H9 (cell line): ENCODE data around the gene LRRC61. TPM values are rescaled to one million over a fixed set of nuclear protein-coding genes. Genes with fewer than 3 reads are reported as not detected.

Experiments used
- DNase-seq: peaks from one replicate; pipeline ENCODE4 v3.0.0-alpha.2; 2017
- H2AFZ ChIP-seq: one replicate; pipeline ENCODE4 v1.6.1; 2013; ENCODE audit warnings: mild to moderate bottlenecking, low read length, control low read depth, moderate library complexity
- H2AK5ac ChIP-seq: 2 replicates; pipeline ENCODE4 v1.6.1; 2013; ENCODE audit warnings: low read length, control low read depth, mixed read lengths; ENCODE audit not compliant: insufficient read length
- H2BK120ac ChIP-seq: one replicate; pipeline ENCODE4 v1.6.1; 2013; ENCODE audit warnings: low read depth, mild to moderate bottlenecking, low read length, control low read depth, inconsistent platforms; ENCODE audit not compliant: poor library complexity, severe bottlenecking
- H2BK12ac ChIP-seq: 2 replicates; pipeline ENCODE4 v1.6.1; 2013; ENCODE audit warnings: low read length, control low read depth, mixed read lengths, low read depth; ENCODE audit not compliant: insufficient read length
- H2BK15ac ChIP-seq: 2 replicates; pipeline ENCODE4 v1.6.1; 2013; ENCODE audit warnings: low read depth, low read length, control low read depth
- H2BK20ac ChIP-seq: one replicate; pipeline ENCODE4 v1.6.1; 2013; ENCODE audit warnings: low read depth, mild to moderate bottlenecking, low read length, control low read depth, inconsistent platforms; ENCODE audit not compliant: poor library complexity, severe bottlenecking
- H2BK5ac ChIP-seq: 2 replicates; pipeline ENCODE4 v1.6.1; 2013; ENCODE audit warnings: low read length, control low read depth, mixed read lengths; ENCODE audit not compliant: insufficient read length
- H3K14ac ChIP-seq: 2 replicates; pipeline ENCODE4 v1.6.1; 2013; ENCODE audit warnings: low read length, control low read depth; ENCODE audit not compliant: insufficient read depth
- H3K18ac ChIP-seq: 2 replicates; pipeline ENCODE4 v1.6.1; 2013; ENCODE audit warnings: low read depth, mild to moderate bottlenecking, mixed read lengths, low read length, control low read depth; ENCODE audit not compliant: insufficient read length
- H3K23ac ChIP-seq: 2 replicates; pipeline ENCODE4 v1.6.1; 2013; ENCODE audit warnings: low read length, control low read depth, mixed read lengths, low read depth; ENCODE audit not compliant: insufficient read length
- H3K23me2 ChIP-seq: 2 replicates; pipeline ENCODE4 v1.6.1; 2013; ENCODE audit warnings: low read depth, mild to moderate bottlenecking, mixed read lengths, low read length, control low read depth; ENCODE audit not compliant: insufficient read length, poor library complexity, severe bottlenecking
- H3K27ac ChIP-seq: 2 replicates; pipeline ENCODE4 v1.5.1; 2013; ENCODE audit warnings: low read length, control low read depth, mixed read lengths, low read depth; ENCODE audit not compliant: insufficient read length
- H3K27me3 ChIP-seq: 2 replicates; pipeline ENCODE4 v1.6.1; 2013; ENCODE audit warnings: low read length, control low read depth, inconsistent platforms; ENCODE audit not compliant: insufficient read depth
- H3K4ac ChIP-seq: 2 replicates; pipeline ENCODE4 v1.6.1; 2013; ENCODE audit warnings: low read depth, mild to moderate bottlenecking, control low read depth, inconsistent platforms, low read length, moderate library complexity
- H3K4me1 ChIP-seq: 2 replicates; pipeline ENCODE4 v1.6.1; 2013; ENCODE audit warnings: low read length, control low read depth, inconsistent platforms; ENCODE audit not compliant: insufficient read depth
- H3K4me2 ChIP-seq: 2 replicates; pipeline ENCODE4 v1.6.1; 2013; ENCODE audit warnings: low read length, control low read depth, mixed read lengths; ENCODE audit not compliant: insufficient read length, insufficient read depth
- H3K56ac ChIP-seq: 2 replicates; pipeline ENCODE4 v1.6.1; 2013; ENCODE audit warnings: low read depth, mild to moderate bottlenecking, mixed read lengths, low read length, control low read depth; ENCODE audit not compliant: insufficient read length
- H3K79me1 ChIP-seq: 2 replicates; pipeline ENCODE4 v1.6.1; 2013; ENCODE audit warnings: low read depth, mild to moderate bottlenecking, moderate library complexity, low read length, control low read depth, inconsistent platforms; ENCODE audit not compliant: insufficient read depth, poor library complexity, severe bottlenecking
- H3K79me2 ChIP-seq: 2 replicates; pipeline ENCODE4 v1.6.1; 2013; ENCODE audit warnings: low read length, control low read depth, inconsistent platforms; ENCODE audit not compliant: insufficient read depth
- H3K9ac ChIP-seq: 2 replicates; pipeline ENCODE4 v1.6.1; 2013; ENCODE audit warnings: low read length, control low read depth, mixed read lengths; ENCODE audit not compliant: insufficient read length; ENCODE audit errors: extremely low read depth
- H3K9me3 ChIP-seq: one replicate; pipeline ENCODE4 v1.6.1; 2013; ENCODE audit warnings: low read depth, low read length, inconsistent platforms; ENCODE audit not compliant: control insufficient read depth
- H3T11ph ChIP-seq: one replicate; pipeline ENCODE4 v1.6.1; 2013; ENCODE audit warnings: mild to moderate bottlenecking, low read length, control low read depth, inconsistent platforms
- H4K20me1 ChIP-seq: one replicate; pipeline ENCODE4 v1.6.1; 2013; ENCODE audit not compliant: control insufficient read depth, insufficient read length, insufficient read depth
- H4K5ac ChIP-seq: 2 replicates; pipeline ENCODE4 v1.6.1; 2013; ENCODE audit warnings: low read depth, mild to moderate bottlenecking, mixed read lengths, low read length, control low read depth; ENCODE audit not compliant: insufficient read length
- H4K8ac ChIP-seq: replicated peaks from 2 replicates; pipeline ENCODE4 v1.6.1; 2013; ENCODE audit warnings: low read length, control low read depth, mixed read lengths, low read depth; ENCODE audit not compliant: insufficient read length
- H4K91ac ChIP-seq: 2 replicates; pipeline ENCODE4 v1.6.1; 2013; ENCODE audit warnings: low read depth, mild to moderate bottlenecking, moderate library complexity, mixed read lengths, low read length, control low read depth; ENCODE audit not compliant: insufficient read length
- H3K27ac Mint-ChIP-seq, 3 experiments: 2 replicates in 2 of 3; 3 replicates in 1 of 3; pipeline ENCODE4 v1.8.0; 2020 to 2021; ENCODE audit warnings: mixed read lengths in 3 of 3, mild to moderate bottlenecking in 1 of 3, moderate library complexity in 1 of 3
- H3K27me3 Mint-ChIP-seq: 2 replicates; pipeline ENCODE4 v1.8.0; 2021; ENCODE audit warnings: low read depth, mild to moderate bottlenecking, moderate library complexity, mixed read lengths
- H3K36me3 Mint-ChIP-seq, 3 experiments: 2 replicates in 2 of 3; 3 replicates in 1 of 3; pipeline ENCODE4 v1.8.0; 2020 to 2021; ENCODE audit warnings: low read depth in 3 of 3, mixed read lengths in 3 of 3; ENCODE audit not compliant: insufficient read depth in 1 of 3
- H3K4me1 Mint-ChIP-seq, 2 experiments: 2 replicates each; pipeline ENCODE4 v1.8.0; 2020; ENCODE audit warnings: mixed read lengths in 2 of 2
- H3K4me3 Mint-ChIP-seq, 2 experiments: 2 replicates in 1 of 2; 3 replicates in 1 of 2; pipeline ENCODE4 v1.8.0; 2020 to 2021; ENCODE audit warnings: mild to moderate bottlenecking in 2 of 2, mixed read lengths in 2 of 2, moderate library complexity in 1 of 2
- H3K9me3 Mint-ChIP-seq, 2 experiments: 2 replicates in 1 of 2; 3 replicates in 1 of 2; pipeline ENCODE4 v1.8.0; 2020; ENCODE audit warnings: mild to moderate bottlenecking in 2 of 2, mixed read lengths in 2 of 2, moderate library complexity in 1 of 2
- WGBS: extraction: QIAGEN DNeasy Blood & Tissue Kit; methylation state at CpG from one replicate; pipeline ENCODE4 v1.1.7; 2013; ENCODE audit warnings: missing lambda C conversion rate, low lambda C conversion rate, mixed read lengths; ENCODE audit not compliant: insufficient read length; ENCODE audit errors: extremely low coverage; 5-methylcytosine and 5-hydroxymethylcytosine counted together
- total RNA-seq: library from RNA; stranded (reverse); gene quantifications from 2 replicates; pipeline ENCODE4 v1.2.1, GENCODE V29; 2021
- TF ChIP-seq, protein P1 (sequence below): fragments of 200-600 bp; sonication (generic); conservative IDR thresholded peaks from 3 replicates; pipeline ENCODE4 v1.8.0; 2021; ENCODE audit warnings: antibody characterized with exemption, mild to moderate bottlenecking

The LRRC61 gene
- total RNA-seq, 1 experiment from 2014 or later: 24.4 TPM

GRCh38 chr7:150363872-150364271, 40.7 kb downstream of the LRRC61 start:
- Histone ChIP-seq H3K9ac (no peak overlapping the region), H3K18ac (no peak overlapping the region), H3K27ac (no peak overlapping the region), H3K56ac (no peak overlapping the region), H3K79me2 (no peaks in the 10 kb centered on the region), H4K20me1 (no peaks in the 10 kb centered on the region), H3K4ac (no peak overlapping the region; the same call in 1 of the 2 replicates), H3K14ac (no peak overlapping the region), H2AK5ac (no peak overlapping the region), H3T11ph (no peak overlapping the region), H4K8ac (no peak overlapping the region), H2BK5ac (no peak overlapping the region), H3K79me1 (no peaks in the 10 kb centered on the region), H2AFZ (no peak overlapping the region), H3K27me3 (no peaks in the 10 kb centered on the region), H4K91ac (no peak overlapping the region), H3K9me3 (no peaks in the 10 kb centered on the region), H2BK15ac (no peak overlapping the region), H3K23ac (no peak overlapping the region), H2BK20ac (no peak overlapping the region), H4K5ac (no peak overlapping the region), H3K4me2 (no peak overlapping the region), H3K23me2 (peaks cover 6% of the 10 kb centered on the region), H2BK120ac (no peak overlapping the region), H3K4me1 (no peaks in the 10 kb centered on the region), H2BK12ac (no peak overlapping the region)
- TF ChIP-seq, protein P1, sequence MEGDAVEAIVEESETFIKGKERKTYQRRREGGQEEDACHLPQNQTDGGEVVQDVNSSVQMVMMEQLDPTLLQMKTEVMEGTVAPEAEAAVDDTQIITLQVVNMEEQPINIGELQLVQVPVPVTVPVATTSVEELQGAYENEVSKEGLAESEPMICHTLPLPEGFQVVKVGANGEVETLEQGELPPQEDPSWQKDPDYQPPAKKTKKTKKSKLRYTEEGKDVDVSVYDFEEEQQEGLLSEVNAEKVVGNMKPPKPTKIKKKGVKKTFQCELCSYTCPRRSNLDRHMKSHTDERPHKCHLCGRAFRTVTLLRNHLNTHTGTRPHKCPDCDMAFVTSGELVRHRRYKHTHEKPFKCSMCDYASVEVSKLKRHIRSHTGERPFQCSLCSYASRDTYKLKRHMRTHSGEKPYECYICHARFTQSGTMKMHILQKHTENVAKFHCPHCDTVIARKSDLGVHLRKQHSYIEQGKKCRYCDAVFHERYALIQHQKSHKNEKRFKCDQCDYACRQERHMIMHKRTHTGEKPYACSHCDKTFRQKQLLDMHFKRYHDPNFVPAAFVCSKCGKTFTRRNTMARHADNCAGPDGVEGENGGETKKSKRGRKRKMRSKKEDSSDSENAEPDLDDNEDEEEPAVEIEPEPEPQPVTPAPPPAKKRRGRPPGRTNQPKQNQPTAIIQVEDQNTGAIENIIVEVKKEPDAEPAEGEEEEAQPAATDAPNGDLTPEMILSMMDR: no peak
- DNase-seq: no peak
- Mint-ChIP-seq H3K36me3 (peaks cover 0 to 4% (median under 1%) of the 10 kb centered on the region in 3 experiments; a peak in 2 of 7 replicates), H3K9me3 (peaks cover 4 to 7% of the 10 kb centered on the region in 2 experiments; a peak in 3 of 5 replicates), H3K27me3 (peaks cover 1% of the 10 kb centered on the region), H3K4me3 (no peak overlapping the region), H3K27ac (no peak overlapping the region), H3K4me1 (peaks cover 42 to 43% of the 10 kb centered on the region in 2 experiments)
- WGBS: no CpG with 5 or more reads among the region's 5 CpGs
